IMR-90 (cell line): ENCODE measurements around the gene TAL1. TPM values are rescaled to one million over a fixed set of nuclear protein-coding genes. Genes with fewer than 3 reads are reported as not detected.

Experiments
- ATAC-seq: fragments of 200-7000 bp; cut with Tn5 transposase; 2 replicates; pipeline ENCODE4 v1.9.1; 2020; ENCODE audit warnings: low read depth, mild to moderate bottlenecking, moderate library complexity
- BruUV-seq: library from RNA; stranded (reverse); fragments of 400-500 nt; replicated peaks from 2 replicates; lab custom pipeline; 2021; lab: Mats Ljungman, UMichigan
- CTCF ChIA-PET: fragments of 300-600 bp; formaldehyde crosslinking; extraction: SDS; loops from one replicate; lab custom pipeline; 2021; ENCODE audit warnings: antibody characterized with exemption; lab: Yijun Ruan, JAX
- POLR2A ChIA-PET: fragments of 300-600 bp; sonication (Branson Sonifier 250); formaldehyde crosslinking; loops from one replicate; lab custom pipeline; 2022; ENCODE audit warnings: antibody characterized with exemption; ENCODE audit not compliant: unreplicated experiment; lab: Charles Lee
- DNase-seq: peaks from one replicate; pipeline ENCODE4 v3.0.0; 2013
- H2AFZ ChIP-seq: replicated peaks from 2 replicates; pipeline ENCODE3; 2013; ENCODE audit warnings: low read length, mild to moderate bottlenecking; ENCODE audit not compliant: poor library complexity
- H2AK5ac ChIP-seq: 2 replicates; pipeline ENCODE4 v1.6.1; 2013; ENCODE audit warnings: low read depth, low read length, inconsistent platforms
- H2AK9ac ChIP-seq: replicated peaks from 2 replicates; pipeline ENCODE3; 2013; ENCODE audit warnings: mild to moderate bottlenecking, low read depth, low read length, moderate library complexity; ENCODE audit not compliant: poor library complexity
- H2BK120ac ChIP-seq: 2 replicates; pipeline ENCODE4 v1.6.1; 2013; ENCODE audit warnings: low read depth, low read length, inconsistent platforms
- H2BK15ac ChIP-seq: 3 replicates; pipeline ENCODE4 v1.6.1; 2013; ENCODE audit warnings: low read depth, low read length, inconsistent platforms
- H2BK20ac ChIP-seq: 2 replicates; pipeline ENCODE4 v1.6.1; 2013; ENCODE audit warnings: low read depth, mild to moderate bottlenecking, inconsistent platforms, low read length, moderate library complexity
- H2BK5ac ChIP-seq: 2 replicates; pipeline ENCODE4 v1.6.1; 2013; ENCODE audit warnings: mild to moderate bottlenecking, low read depth, low read length, inconsistent platforms; ENCODE audit not compliant: poor library complexity, severe bottlenecking
- H3K14ac ChIP-seq: replicated peaks from 2 replicates; pipeline ENCODE4 v1.6.1; 2013; ENCODE audit warnings: low read depth, low read length, inconsistent platforms
- H3K18ac ChIP-seq: 2 replicates; pipeline ENCODE4 v1.6.1; 2013; ENCODE audit warnings: low read depth, low read length, control low read depth
- H3K23ac ChIP-seq: 2 replicates; pipeline ENCODE4 v1.6.1; 2013; ENCODE audit warnings: low read depth, low read length, inconsistent platforms
- H3K27ac ChIP-seq: 2 replicates; pipeline ENCODE4 v1.5.1; 2013; ENCODE audit warnings: mild to moderate bottlenecking, control low read depth, low read length; ENCODE audit not compliant: insufficient read depth
- H3K27me3 ChIP-seq: 2 replicates; pipeline ENCODE4 v1.6.1; 2013; ENCODE audit warnings: low read length; ENCODE audit not compliant: control insufficient read depth, insufficient read depth
- H3K36me3 ChIP-seq: 2 replicates; pipeline ENCODE4 v1.6.1; 2013; ENCODE audit warnings: low read length, mixed read lengths; ENCODE audit not compliant: control insufficient read depth, insufficient read depth
- H3K4ac ChIP-seq: 2 replicates; pipeline ENCODE4 v1.6.1; 2013; ENCODE audit warnings: low read depth, low read length, inconsistent platforms
- H3K4me1 ChIP-seq: 2 replicates; pipeline ENCODE4 v1.6.1; 2013; ENCODE audit warnings: low read length, mixed read lengths; ENCODE audit not compliant: control insufficient read depth, insufficient read depth
- H3K4me2 ChIP-seq: 2 replicates; pipeline ENCODE4 v1.6.1; 2013; ENCODE audit warnings: low read depth, mild to moderate bottlenecking, control low read depth, low read length, moderate library complexity
- H3K4me3 ChIP-seq: 2 replicates; pipeline ENCODE4 v1.5.1; 2013; ENCODE audit warnings: low read depth, mild to moderate bottlenecking, control low read depth, low read length, moderate library complexity; ENCODE audit not compliant: insufficient read depth
- H3K56ac ChIP-seq: 2 replicates; pipeline ENCODE4 v1.6.1; 2013; ENCODE audit warnings: low read length, inconsistent platforms; ENCODE audit not compliant: insufficient read depth; ENCODE audit errors: extremely low read depth
- H3K79me1 ChIP-seq, 2 experiments: 2 replicates each; pipeline ENCODE4 v1.6.1; 2013; ENCODE audit warnings: low read length in 2 of 2, inconsistent platforms in 1 of 2, low read depth in 1 of 2
- H3K9ac ChIP-seq: 2 replicates; pipeline ENCODE4 v1.6.1; 2013; ENCODE audit warnings: low read depth, low read length, control low read depth
- H3K9me1 ChIP-seq: 2 replicates; pipeline ENCODE4 v1.6.1; 2013; ENCODE audit warnings: low read length, inconsistent platforms; ENCODE audit not compliant: insufficient read depth
- H3K9me3 ChIP-seq: 2 replicates; pipeline ENCODE4 v1.6.1; 2013; ENCODE audit warnings: low read length; ENCODE audit not compliant: control insufficient read depth, insufficient read depth
- H4K20me1 ChIP-seq: 2 replicates; pipeline ENCODE4 v1.6.1; 2013; ENCODE audit warnings: low read length, inconsistent platforms; ENCODE audit not compliant: insufficient read depth
- H4K5ac ChIP-seq: 2 replicates; pipeline ENCODE4 v1.6.1; 2013; ENCODE audit warnings: mild to moderate bottlenecking, low read depth, low read length, control low read depth
- H4K8ac ChIP-seq, 2 experiments: 2 replicates each; pipeline ENCODE4 v1.6.1; 2013; ENCODE audit warnings: low read depth in 2 of 2, low read length in 2 of 2, control low read depth in 1 of 2, inconsistent platforms in 1 of 2
- H4K91ac ChIP-seq: 2 replicates; pipeline ENCODE4 v1.6.1; 2013; ENCODE audit warnings: low read depth, low read length, inconsistent platforms; ENCODE audit not compliant: insufficient read depth
- BHLHE40 ChIP-seq: fragments of 150-350 bp; IDR thresholded peaks from 2 replicates; pipeline ENCODE4 v1.6.1; 2016; ENCODE audit warnings: mild to moderate bottlenecking, low read depth, low read length
- CEBPB ChIP-seq: IDR thresholded peaks from 2 replicates; pipeline ENCODE4 v1.6.1; 2012; ENCODE audit warnings: low read depth, low read length, improper control_type of control experiment
- CHD1 ChIP-seq: IDR thresholded peaks from 2 replicates; pipeline ENCODE4 v1.6.1; 2012; ENCODE audit warnings: low read depth, low read length, improper control_type of control experiment
- CTCF ChIP-seq: conservative IDR thresholded peaks from 2 replicates; pipeline ENCODE4 v1.5.1; 2012; ENCODE audit warnings: mild to moderate bottlenecking, low read depth, low read length, improper control_type of control experiment
- ELK1 ChIP-seq: fragments of 150-350 bp; IDR thresholded peaks from 2 replicates; pipeline ENCODE4 v1.6.1; 2016; ENCODE audit warnings: low read depth, mild to moderate bottlenecking, low read length, moderate library complexity, borderline replicate concordance
- FOS ChIP-seq: fragments of 150-350 bp; IDR thresholded peaks from 2 replicates; pipeline ENCODE4 v1.6.1; 2016; ENCODE audit warnings: low read depth, low read length
- MAZ ChIP-seq: IDR thresholded peaks from 2 replicates; pipeline ENCODE4 v1.6.1; 2012; ENCODE audit warnings: low read depth, mild to moderate bottlenecking, low read length, improper control_type of control experiment, moderate library complexity, borderline replicate concordance
- MXI1 ChIP-seq: IDR thresholded peaks from 2 replicates; pipeline ENCODE4 v1.6.1; 2012; ENCODE audit warnings: low read depth, mild to moderate bottlenecking, low read length, moderate library complexity, borderline replicate concordance
- NFE2L2 ChIP-seq: fragments of 150-350 bp; IDR thresholded peaks from 2 replicates; pipeline ENCODE4 v1.6.1; 2016; ENCODE audit warnings: low read depth, mild to moderate bottlenecking, low read length
- POLR2A ChIP-seq: IDR thresholded peaks from 2 replicates; pipeline ENCODE4 v1.6.1; 2012; ENCODE audit warnings: mild to moderate bottlenecking, low read depth, low read length
- RAD21 ChIP-seq: IDR thresholded peaks from 2 replicates; pipeline ENCODE4 v1.6.1; 2012; ENCODE audit warnings: low read length, improper control_type of control experiment
- USF2 ChIP-seq: fragments of 150-350 bp; IDR thresholded peaks from 2 replicates; pipeline ENCODE4 v1.6.1; 2017; ENCODE audit warnings: mild to moderate bottlenecking, antibody characterized with exemption, low read length, low read depth
- WGBS, 2 experiments: methylation state at CpG; one replicate each; pipeline versions ENCODE4 v1.1.5 to v1.1.7; 2013; ENCODE audit warnings: missing lambda C conversion rate in 2 of 2; ENCODE audit not compliant: insufficient read length in 1 of 2; ENCODE audit errors: extremely low coverage in 2 of 2; 5-methylcytosine and 5-hydroxymethylcytosine counted together
- dilution Hi-C: fragments of 300-500 bp; cut with HindIII; formaldehyde crosslinking; loops from one replicate; pipeline ENCODE4 v1.14.3; 2018; ENCODE audit warnings: low sequenced_read_pairs; ENCODE audit not compliant: unreplicated experiment
- in situ Hi-C: fragments of 300-500 bp; cut with MboI; formaldehyde crosslinking; loops from 3 replicates; pipeline ENCODE4 v1.14.3; 2019; ENCODE audit warnings: low sequenced_read_pairs, inconsistent platforms, mixed read lengths
- intact Hi-C: fragments of 100-400 bp; cut with micrococcal nuclease; formaldehyde crosslinking; loops from 2 replicates; pipeline ENCODE4 v1.10.0; 2022
- polyA plus RNA-seq, 3 experiments: library from polyadenylated mRNA; depleted of rRNA; stranded (reverse); fragments of >200 nt; gene quantifications; 2 replicates each; pipeline ENCODE4 v1.2.3, GENCODE V29; 2012; ENCODE audit warnings: low replicate concordance in 1 of 3
- total RNA-seq: library from RNA; depleted of rRNA; stranded (reverse); fragments of >200 nt; gene quantifications from 2 replicates; pipeline ENCODE4 v1.2.3, GENCODE V29; 2012

Gene TAL1
- total and polyA plus RNA-seq, 2 of the 4 experiments (the other 2 are of a cell fraction), result not detected

- no peak overlapping the region for H2BK20ac ChIP-seq
Observed at GRCh38 chr1:47252795-47253194, 20.8 kb upstream of the TAL1 start.

More at GRCh38 chr1:47252795-47253194, 20.8 kb upstream of the TAL1 start:
- ChIA-PET POLR2A (no interaction called here), CTCF (interaction anchor here (0.6 to 4.5 kb wide), 4 partner anchors 10 to 184 kb away, joined by 3 to 27 read pairs (median 3); no protein-coding TSS in a partner anchor)
- Histone ChIP-seq H3K9me3 (no peaks in the 10 kb centered on the region), H3K4me2 (no peak overlapping the region), H3K18ac (no peak overlapping the region), H3K4me1 (no peaks in the 10 kb centered on the region), H2BK15ac (no peak overlapping the region), H4K5ac (no peak overlapping the region), H3K79me1 (no peaks in the 10 kb centered on the region), H3K9ac (no peak overlapping the region), H3K36me3 (no peaks in the 10 kb centered on the region), H3K27ac (no peak overlapping the region), H3K27me3 (no peaks in the 10 kb centered on the region), H3K56ac (no peak overlapping the region), H2AFZ (no peak overlapping the region), H3K9me1 (no peaks in the 10 kb centered on the region), H4K91ac (no peak overlapping the region), H2AK9ac (no peak overlapping the region), H2AK5ac (no peak overlapping the region), H3K4ac (no peak overlapping the region), H2BK120ac (no peak overlapping the region), H3K14ac (no peak overlapping the region), H2BK5ac (no peak overlapping the region), H4K20me1 (no peaks in the 10 kb centered on the region), H4K8ac (no peak overlapping the region), H3K4me3 (no peak overlapping the region), H3K23ac (no peak overlapping the region)
- WGBS, 2 experiments, result no CpG with 5 or more reads among the region's 5 CpGs
- dilution Hi-C loops, result no loop called here
- no peak for TF ChIP-seq MXI1
- TF ChIP-seq USF2, result no peak
- no peak for TF ChIP-seq CHD1
- no peak for TF ChIP-seq FOS
- TF ChIP-seq RAD21, result no peak
- no peak for TF ChIP-seq CTCF
- no peak for TF ChIP-seq ELK1
- TF ChIP-seq BHLHE40, result no peak
- TF ChIP-seq CEBPB, result no peak
- no peak for TF ChIP-seq MAZ
- TF ChIP-seq NFE2L2, result no peak
- TF ChIP-seq POLR2A, result no peak
- DNase-seq, result no peak
- intact Hi-C loops, result no loop called here
- ATAC-seq, result no peak
- in situ Hi-C loops, result no loop called here
- BruUV-seq, result no TSS peak
